Dendritic cell treated with granulocyte-macrophage colony-stimulating factor and Interleukin-4, amounts not matched to agents 40 ng/mL and 50 ng/mL, for 4 days (primary cell): ENCODE measurements around the gene B2M.
"Not testable (repeated sequence)": the region's sequence is repeated elsewhere in the genome, so short reads cannot be mapped to it uniquely, and the experiment has no call there.

Source experiments
- H3K27ac Mint-ChIP-seq: one replicate; pipeline ENCODE4 v1.8.0; 2022; ENCODE audit warnings: mild to moderate bottlenecking, mixed read lengths
- H3K27me3 Mint-ChIP-seq: one replicate; pipeline ENCODE4 v1.8.0; 2022; ENCODE audit warnings: mild to moderate bottlenecking, mixed read lengths
- H3K36me3 Mint-ChIP-seq: one replicate; pipeline ENCODE4 v1.8.0; 2022; ENCODE audit warnings: low read depth, mixed read lengths
- H3K4me1 Mint-ChIP-seq: one replicate; pipeline ENCODE4 v1.8.0; 2022; ENCODE audit warnings: low read depth, mixed read lengths
- H3K4me3 Mint-ChIP-seq: one replicate; pipeline ENCODE4 v1.8.0; 2022; ENCODE audit warnings: mild to moderate bottlenecking, moderate library complexity, mixed read lengths
- H3K9me3 Mint-ChIP-seq: one replicate; pipeline ENCODE4 v1.8.0; 2022; ENCODE audit warnings: mixed read lengths
- intact Hi-C: fragments of 100-400 bp; cut with micrococcal nuclease; formaldehyde crosslinking; loops from one replicate; pipeline ENCODE4 v1.15.0; 2022

Gene B2M

GRCh38 chr15:44739222-44739847 is 28.0 kb downstream of the B2M start:
- H3K27me3 Mint-ChIP-seq, H3K27ac Mint-ChIP-seq, H3K36me3 Mint-ChIP-seq, H3K4me3 Mint-ChIP-seq, H3K9me3 Mint-ChIP-seq: not testable (repeated sequence)
- intact Hi-C loops = loop anchor here (10.0 kb wide), 1 partner anchor 145 kb away; no protein-coding TSS in a partner anchor
- H3K4me1 Mint-ChIP-seq = peaks cover 24% of the 10 kb centered on the region

- peaks cover 13% of the 10 kb centered on the region for H3K9me3 Mint-ChIP-seq
- not testable (repeated sequence) for H3K27ac Mint-ChIP-seq
Observed at GRCh38 chr15:44743454-44743853, 32.1 kb downstream of the B2M start.

GRCh38 chr15:44753345-44753744 is 42.0 kb downstream of the B2M start:
- intact Hi-C loops = no loop called here
- H3K4me3 Mint-ChIP-seq = no peak overlapping the region
- H3K27ac Mint-ChIP-seq = no peak overlapping the region
- no peaks in the 10 kb centered on the region for H3K36me3 Mint-ChIP-seq
- H3K4me1 Mint-ChIP-seq = no peaks in the 10 kb centered on the region
- peaks cover 42% of the 10 kb centered on the region for H3K9me3 Mint-ChIP-seq
- H3K27me3 Mint-ChIP-seq = no peaks in the 10 kb centered on the region

More at GRCh38 chr15:44743454-44743853, 32.1 kb downstream of the B2M start:
- H3K4me3 Mint-ChIP-seq, H3K36me3 Mint-ChIP-seq, H3K4me1 Mint-ChIP-seq, H3K27me3 Mint-ChIP-seq, intact Hi-C loops: not testable (repeated sequence)

GRCh38 chr15:44763187-44763586 is 51.9 kb downstream of the B2M start:
- no peak overlapping the region for H3K27ac Mint-ChIP-seq
- H3K4me1 Mint-ChIP-seq = no peaks in the 10 kb centered on the region
- no peaks in the 10 kb centered on the region for H3K9me3 Mint-ChIP-seq
- H3K4me3 Mint-ChIP-seq = no peak overlapping the region
- intact Hi-C loops = no loop called here
- peaks cover 3% of the 10 kb centered on the region for H3K27me3 Mint-ChIP-seq
- H3K36me3 Mint-ChIP-seq = no peaks in the 10 kb centered on the region

GRCh38 chr15:44763848-44764247 is 52.5 kb downstream of the B2M start:
- Mint-ChIP-seq H3K4me1 (no peaks in the 10 kb centered on the region), H3K4me3 (no peak overlapping the region)
- intact Hi-C loops = no loop called here

GRCh38 chr15:44765036-44765435 is 53.7 kb downstream of the B2M start:
- H3K27ac Mint-ChIP-seq = no peak overlapping the region
- intact Hi-C loops = no loop called here
- H3K36me3 Mint-ChIP-seq = no peaks in the 10 kb centered on the region
- H3K4me3 Mint-ChIP-seq = no peak overlapping the region
- H3K27me3 Mint-ChIP-seq = peaks cover 3% of the 10 kb centered on the region
- H3K4me1 Mint-ChIP-seq = no peaks in the 10 kb centered on the region
- H3K9me3 Mint-ChIP-seq = peaks cover 3% of the 10 kb centered on the region

More at GRCh38 chr15:44763848-44764247, 52.5 kb downstream of the B2M start:
- peaks cover 3% of the 10 kb centered on the region for H3K27me3 Mint-ChIP-seq
- no peaks in the 10 kb centered on the region for H3K9me3 Mint-ChIP-seq
- H3K27ac Mint-ChIP-seq = no peak overlapping the region
- H3K36me3 Mint-ChIP-seq = no peaks in the 10 kb centered on the region
